GM19193 (cell line): Measurements from ENCODE around the gene EARS2.

Source experiments
- POLR2A ChIP-seq: IDR thresholded peaks from 4 replicates; pipeline ENCODE4 v1.6.1; 2011; ENCODE audit not compliant: insufficient read depth, insufficient read length; ENCODE audit errors: extremely low read depth

Gene EARS2

GRCh38 chr16:23573817-23574216 is 16.7 kb upstream of the EARS2 start:
- TF ChIP-seq POLR2A, result no peak

- TF ChIP-seq POLR2A, result no peak
Measured at GRCh38 chr16:23572394-23572793, 15.2 kb upstream of the EARS2 start.

DNA sequence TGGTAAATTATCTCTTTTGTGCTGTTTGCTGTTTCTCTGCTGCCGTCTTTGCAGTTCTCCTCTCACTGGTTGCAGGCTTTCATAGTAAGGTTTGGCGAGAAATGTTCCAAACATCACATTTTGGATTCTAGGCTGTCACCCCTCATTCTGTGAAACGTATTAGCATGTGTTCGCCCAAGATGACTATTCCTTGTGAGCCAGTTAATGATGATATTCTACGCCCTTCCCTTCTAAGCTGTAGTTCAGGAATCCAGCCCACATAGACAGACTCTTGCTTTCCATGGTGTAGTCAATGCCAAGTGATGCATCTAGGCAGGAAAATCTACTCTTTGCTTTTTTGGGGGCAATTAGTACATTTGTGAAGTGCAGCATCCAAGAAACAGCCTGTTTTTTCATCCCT is 14.7 kb upstream of the EARS2 start:
- TF ChIP-seq POLR2A, result no peak

GRCh38 chr16:23570992-23571632 is 14.0 kb upstream of the EARS2 start:
- TF ChIP-seq POLR2A, result no peak

DNA sequence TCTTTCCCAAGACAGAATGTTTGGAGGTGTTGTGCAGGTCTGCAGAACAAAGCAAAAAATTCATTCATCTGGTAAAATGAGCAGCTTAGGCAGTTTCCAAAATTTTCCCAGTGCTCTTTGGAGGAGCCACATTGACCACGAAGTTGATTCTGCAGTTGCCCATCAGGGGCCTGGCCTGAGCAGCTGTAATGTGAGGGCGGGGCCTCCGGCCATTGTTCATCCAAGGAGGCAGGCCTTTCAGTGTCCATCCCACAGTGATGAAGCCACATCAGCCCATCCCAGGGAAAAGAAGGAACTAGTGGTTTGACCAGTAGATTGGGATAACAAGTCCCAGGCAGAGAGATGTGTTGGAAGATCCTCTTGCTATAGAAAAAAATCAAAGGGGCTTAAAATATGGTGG is 10.5 kb upstream of the EARS2 start:
- TF ChIP-seq POLR2A, result no peak

DNA sequence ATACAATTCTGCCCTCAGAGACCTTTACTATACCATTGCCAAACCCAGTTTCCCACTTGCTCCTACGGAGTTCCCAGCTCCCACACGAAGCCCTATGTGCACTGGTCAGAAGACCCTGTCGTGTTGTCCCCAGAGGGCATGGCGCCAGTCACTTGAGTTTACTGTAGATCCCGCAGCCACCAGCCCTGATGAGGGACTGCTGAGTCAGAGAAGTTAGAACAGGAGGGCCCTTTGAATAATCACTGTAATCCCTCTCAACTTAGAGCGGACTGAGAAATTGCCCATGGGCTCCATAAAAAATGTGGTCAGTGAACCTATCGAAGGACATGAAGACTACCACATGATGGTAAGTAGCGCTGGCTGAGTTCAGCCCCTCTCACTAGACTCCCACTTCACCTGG is 9.6 kb upstream of the EARS2 start:
- no peak for TF ChIP-seq POLR2A

GRCh38 chr16:23564575-23565363 is 7.6 kb upstream of the EARS2 start:
- no peak for TF ChIP-seq POLR2A

- TF ChIP-seq POLR2A, result no peak
Measured at GRCh38 chr16:23563186-23563585, 6.0 kb upstream of the EARS2 start.

GRCh38 chr16:23562505-23562904 is 5.4 kb upstream of the EARS2 start:
- no peak for TF ChIP-seq POLR2A

DNA sequence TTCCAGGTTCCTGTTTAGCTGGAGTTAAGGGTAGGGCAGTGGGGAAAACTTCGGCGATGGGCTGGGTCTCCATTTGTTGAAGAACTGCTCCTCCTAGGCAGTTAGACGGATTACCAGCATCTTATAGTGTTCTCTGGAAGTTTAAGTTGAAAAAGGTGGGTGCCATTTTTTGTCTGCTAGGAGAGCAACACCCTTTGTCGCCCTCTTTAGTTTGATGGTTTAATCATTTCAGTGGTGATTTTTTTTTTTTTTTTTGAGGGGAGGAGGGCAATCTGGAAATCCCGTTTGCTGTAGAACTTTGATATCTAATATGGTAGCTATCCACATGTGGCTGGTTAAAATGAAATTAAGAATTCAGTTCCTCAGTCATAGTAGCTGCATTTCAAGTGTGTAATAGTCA is 4.4 kb upstream of the EARS2 start:
- no peak for TF ChIP-seq POLR2A

DNA sequence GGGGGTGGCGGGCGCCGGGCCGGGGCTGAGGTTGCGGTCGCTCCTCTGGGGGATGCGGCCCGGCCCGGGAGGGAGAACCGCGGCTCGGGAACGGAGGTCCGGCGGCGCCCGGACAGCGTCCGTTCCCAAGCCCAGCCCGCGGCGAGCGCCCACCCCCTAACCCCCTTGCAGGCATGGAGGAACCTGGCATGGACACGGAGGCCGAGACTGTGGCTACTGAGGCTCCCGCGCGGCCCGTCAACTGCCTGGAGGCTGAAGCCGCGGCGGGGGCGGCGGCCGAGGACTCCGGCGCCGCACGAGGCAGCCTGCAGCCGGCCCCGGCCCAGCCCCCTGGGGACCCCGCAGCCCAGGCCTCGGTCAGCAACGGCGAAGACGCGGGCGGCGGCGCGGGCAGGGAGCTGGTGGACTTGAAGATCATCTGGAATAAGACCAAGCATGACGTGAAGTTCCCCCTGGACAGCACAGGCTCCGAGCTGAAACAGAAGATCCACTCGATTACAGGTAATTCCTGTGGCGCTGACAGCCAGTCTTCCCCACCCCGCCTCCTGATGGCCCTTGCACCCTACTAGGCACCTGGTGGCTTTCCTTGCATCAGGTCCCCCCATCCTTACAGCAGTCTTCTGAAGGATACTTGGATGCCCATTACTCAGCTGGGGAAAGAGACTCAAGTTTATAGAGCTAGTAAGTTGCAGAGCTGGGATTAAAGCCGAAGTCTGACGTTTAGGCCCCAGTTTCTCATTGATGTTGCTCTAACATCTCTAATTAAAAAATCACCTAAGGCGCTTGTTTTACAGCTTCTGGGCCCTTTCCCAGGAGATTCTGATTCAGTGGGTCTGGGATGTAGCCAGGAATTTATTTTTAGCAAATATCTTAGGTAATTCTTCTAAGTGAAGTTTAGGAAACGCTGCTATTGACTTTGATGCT is 891 bp upstream of the EARS2 start:
- TF ChIP-seq POLR2A, result no peak

DNA sequence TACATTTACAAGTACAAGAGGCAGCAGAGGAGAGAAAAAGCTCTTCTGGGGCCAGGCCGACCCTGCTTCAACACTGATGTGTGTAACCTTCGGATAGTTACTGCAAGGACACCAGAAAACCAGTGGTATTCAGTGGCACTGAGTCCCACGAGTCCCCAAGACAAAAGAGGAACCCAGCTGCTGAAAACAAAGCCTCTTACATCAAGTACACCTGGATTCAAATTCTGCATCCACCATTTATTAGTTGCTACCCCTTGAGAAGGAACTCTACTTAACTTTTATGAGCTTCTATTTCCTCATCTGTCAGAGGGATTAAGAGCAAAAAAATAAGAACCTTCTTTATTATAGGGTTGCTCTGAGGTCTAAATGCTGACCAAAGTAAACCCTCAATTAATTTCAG is 2.6 kb downstream of the EARS2 start:
- TF ChIP-seq POLR2A, result no peak

GRCh38 chr16:23552161-23552560 is 5.0 kb downstream of the EARS2 start:
- no peak for TF ChIP-seq POLR2A

DNA sequence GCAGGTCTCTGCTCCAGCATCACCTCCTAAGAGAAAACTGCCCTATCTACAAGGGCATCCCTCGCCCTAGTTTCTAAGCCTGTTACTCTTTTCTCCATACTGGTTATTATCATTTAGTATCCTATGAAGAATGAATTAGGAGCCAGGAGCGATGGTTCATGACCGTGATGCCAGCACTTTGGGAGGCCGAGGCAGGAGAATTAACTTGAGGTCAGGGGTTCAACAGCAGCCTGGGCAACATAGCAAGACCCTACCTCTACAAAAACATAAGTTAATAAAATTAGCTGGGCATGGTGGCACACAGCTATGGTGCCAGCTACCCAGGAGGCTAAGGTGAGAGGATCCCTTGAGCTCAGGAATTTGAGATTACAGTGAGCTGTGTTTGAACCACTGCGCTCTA is 7.2 kb downstream of the EARS2 start:
- TF ChIP-seq POLR2A, result no peak

DNA sequence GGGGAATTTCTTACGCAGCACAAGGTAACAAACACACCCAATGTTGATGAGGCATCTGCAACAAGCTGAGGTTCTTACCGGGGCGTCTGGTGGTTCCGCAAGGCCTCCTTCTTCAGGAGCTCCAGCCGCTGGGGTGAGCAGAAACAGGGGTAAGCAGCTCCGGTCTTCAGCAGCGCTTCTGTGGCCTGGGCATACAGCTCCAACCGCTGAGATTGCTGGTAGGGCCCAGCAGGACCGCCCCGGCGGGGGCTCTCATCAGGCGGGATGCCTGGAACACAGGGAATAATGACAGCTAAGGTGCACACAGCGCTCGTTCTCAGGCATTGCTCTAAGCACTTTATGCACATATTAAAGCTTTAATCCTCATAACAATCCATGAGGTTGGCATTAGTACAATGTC is 12.7 kb downstream of the EARS2 start:
- no peak for TF ChIP-seq POLR2A

DNA sequence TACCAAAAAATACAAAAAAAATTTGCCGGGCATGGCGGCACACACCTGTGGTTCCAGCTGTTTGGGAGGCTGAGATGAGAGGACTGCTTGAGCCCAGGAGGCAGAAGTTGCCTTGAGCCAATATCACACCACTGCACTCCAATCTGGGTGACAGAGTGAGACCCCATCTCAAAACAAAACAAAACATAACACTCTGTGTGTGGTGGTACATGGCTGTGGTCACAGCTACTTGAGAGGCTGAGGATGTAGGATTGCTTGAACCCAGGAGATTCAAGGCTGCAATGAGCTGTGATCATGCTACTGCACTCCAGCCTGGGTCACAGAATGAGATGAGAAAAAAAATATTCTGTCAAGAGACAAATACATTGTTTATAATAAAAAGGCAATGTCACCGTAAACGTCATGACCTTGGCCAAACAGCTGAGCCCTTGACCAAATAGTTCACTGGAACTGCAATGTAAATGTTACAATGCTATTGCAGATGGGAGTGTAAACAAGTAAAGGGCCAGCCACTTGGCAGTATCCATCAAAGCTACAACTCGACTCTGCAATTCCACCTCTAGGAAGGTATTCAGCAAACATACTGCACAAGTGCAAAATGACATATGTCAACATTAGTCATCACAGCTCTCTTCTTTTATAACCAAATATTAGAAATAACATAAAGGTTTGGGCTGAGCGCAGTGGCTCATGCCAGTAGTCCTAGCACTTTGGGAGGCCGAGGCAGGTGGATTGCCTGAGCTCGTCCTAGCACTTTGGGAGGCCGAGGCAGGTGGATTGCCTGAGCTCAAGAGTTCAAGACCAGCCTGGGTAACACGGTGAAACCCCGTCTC is 16.9 kb downstream of the EARS2 start:
- TF ChIP-seq POLR2A, result no peak

DNA sequence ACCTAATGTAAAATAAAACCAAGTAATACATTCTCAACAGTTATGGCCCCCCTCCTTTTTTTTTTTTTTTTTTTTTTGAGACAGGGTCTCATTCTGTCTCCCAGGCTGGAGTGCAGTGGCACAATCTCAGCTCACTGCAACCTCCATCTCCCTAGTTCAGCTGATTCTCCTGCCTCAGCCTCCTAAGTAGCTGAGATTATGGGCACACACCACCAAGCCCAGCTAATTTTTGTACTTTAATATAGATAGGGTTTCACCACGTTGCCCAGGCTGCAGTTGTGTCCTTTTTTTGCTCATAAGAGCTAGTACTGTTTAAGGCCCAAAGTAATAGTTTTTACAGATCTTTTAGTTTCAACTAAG is 18.3 kb downstream of the EARS2 start:
- no peak for TF ChIP-seq POLR2A
